ENCODE results near the gene NUB1. TPM values are rescaled to one million over a fixed set of nuclear protein-coding genes. Genes with fewer than 3 reads are reported as not detected.

Gene NUB1
- polyA plus RNA-seq, 1 donor: 100.0 TPM

GRCh38 chr7:151376218-151376902 lies 34.7 kb downstream of the NUB1 start:
- no peak for DNase-seq

GRCh38 chr7:151377406-151377805 lies 35.8 kb downstream of the NUB1 start:
- no peak for DNase-seq

GRCh38 chr7:151378011-151378410 lies 36.4 kb downstream of the NUB1 start:
- no peak for DNase-seq

GRCh38 chr7:151378496-151379192 lies 37.0 kb downstream of the NUB1 start:
- DNase-seq: no peak

GRCh38 chr7:151379193-151379520 lies 37.5 kb downstream of the NUB1 start:
- DNase-seq: no peak

GRCh38 chr7:151379534-151380198 lies 38.1 kb downstream of the NUB1 start:
- DNase-seq: no peak

GRCh38 chr7:151380199-151381097 lies 38.8 kb downstream of the NUB1 start:
- no peak for DNase-seq

GRCh38 chr7:151381098-151381347 lies 39.4 kb downstream of the NUB1 start:
- DNase-seq: no peak

GRCh38 chr7:151381348-151382078 lies 39.9 kb downstream of the NUB1 start:
- DNase-seq: no peak

GRCh38 chr7:151382079-151382885 lies 40.7 kb downstream of the NUB1 start:
- no peak for DNase-seq

- no peak for DNase-seq
Measured at GRCh38 chr7:151383638-151384351, 42.2 kb downstream of the NUB1 start.

- DNase-seq: no peak
Measured at GRCh38 chr7:151384352-151384697, 42.7 kb downstream of the NUB1 start.

- no peak for DNase-seq
Measured at GRCh38 chr7:151384776-151385625, 43.4 kb downstream of the NUB1 start.

- no peak for DNase-seq
Measured at GRCh38 chr7:151385626-151386300, 44.2 kb downstream of the NUB1 start.

- DNase-seq: no peak
Measured at GRCh38 chr7:151386301-151387160, 44.9 kb downstream of the NUB1 start.

GRCh38 chr7:151387161-151388006 lies 45.8 kb downstream of the NUB1 start:
- no peak for DNase-seq

GRCh38 chr7:151388007-151388297 lies 46.3 kb downstream of the NUB1 start:
- no peak for DNase-seq
